ENCODE measurements around the gene CEP350. TPM values are rescaled to one million over a fixed set of nuclear protein-coding genes. Genes with fewer than 3 reads are reported as not detected.

CEP350 gene
- polyA plus RNA-seq, 3 donors = 6.7 to 19.8 (median 9.0) TPM

- H3K4me3 ChIP-seq (replicated peaks in 1 of 3; ENCODE audit: low read depth in 2 of 3, low read length in 3 of 3) = no peak overlapping the region
- no peak overlapping the region for H3K9ac ChIP-seq (ENCODE audit: insufficient read depth, low read length, poor library complexity, severe bottlenecking)
- no peaks in the 10 kb centered on the region for H3K9me3 Mint-ChIP-seq
- H3K4me3 Mint-ChIP-seq = no peak overlapping the region
- no peak overlapping the region for H3K27ac Mint-ChIP-seq
- H3K27me3 ChIP-seq (ENCODE audit: control insufficient read depth in 2 of 2, insufficient read depth in 2 of 2, low read length in 2 of 2) = no peaks in the 10 kb centered on the region
- intact Hi-C loops (cut with micrococcal nuclease) = no loop called here
- no peak for DNase-seq
- H3K4me1 Mint-ChIP-seq = peaks cover 5% of the 10 kb centered on the region
- peaks cover 15 to 26% of the 10 kb centered on the region in 2 donors for H3K36me3 Mint-ChIP-seq
- H3K27me3 Mint-ChIP-seq (ENCODE audit: low read depth in 3 of 3) = no peaks in the 10 kb centered on the region
- no peaks in the 10 kb centered on the region for H3K9me3 ChIP-seq (replicated peaks in 1 of 2; ENCODE audit: control insufficient read depth in 1 of 2, insufficient read depth in 1 of 2, low read length in 2 of 2)
- no peak overlapping the region for H2AFZ ChIP-seq (ENCODE audit: insufficient read depth, low read depth, low read length, poor library complexity, severe bottlenecking)
- peaks cover 20 to 28% of the 10 kb centered on the region in 2 donors for H3K36me3 ChIP-seq (replicated peaks in 1 of 2; ENCODE audit: control insufficient read depth in 1 of 2, insufficient read depth in 2 of 2, low read length in 2 of 2)
- H3K4me1 ChIP-seq (ENCODE audit: control insufficient read depth in 1 of 2, insufficient read depth in 2 of 2, low read length in 2 of 2) = peaks cover 0 to 4% of the 10 kb centered on the region in 2 donors
- no peak for TF ChIP-seq CTCF (IDR thresholded peaks at IDR 0.05)
- H3K79me2 ChIP-seq (ENCODE audit: insufficient read depth, low read length) = no peaks in the 10 kb centered on the region
- H3K4me2 ChIP-seq (replicated peaks; ENCODE audit: extremely low read depth, low read length, poor library complexity, severe bottlenecking) = no peak overlapping the region
- no CpG with 5 or more reads among the region's 1 CpG for WGBS (ENCODE audit: insufficient coverage)
- H3K27ac ChIP-seq (ENCODE audit: low read depth in 1 of 2, low read length in 2 of 2) = no peak overlapping the region
- H4K20me1 ChIP-seq (ENCODE audit: insufficient read depth, low read length) = peaks cover 4% of the 10 kb centered on the region
Measured at GRCh38 chr1:179924268-179924667, 30.3 kb upstream of the CEP350 start.

GRCh38 chr1:179925302-179925701 lies 29.3 kb upstream of the CEP350 start:
- Histone ChIP-seq H3K4me2 (replicated peaks; ENCODE audit: extremely low read depth, low read length, poor library complexity, severe bottlenecking) (no peak overlapping the region), H3K27ac (ENCODE audit: low read depth in 1 of 2, low read length in 2 of 2) (no peak overlapping the region), H3K4me1 (ENCODE audit: control insufficient read depth in 1 of 2, insufficient read depth in 2 of 2, low read length in 2 of 2) (peaks cover 0 to 4% of the 10 kb centered on the region in 2 donors), H3K27me3 (ENCODE audit: control insufficient read depth in 2 of 2, insufficient read depth in 2 of 2, low read length in 2 of 2) (no peaks in the 10 kb centered on the region), H3K9me3 (replicated peaks in 1 of 2; ENCODE audit: control insufficient read depth in 1 of 2, insufficient read depth in 1 of 2, low read length in 2 of 2) (no peaks in the 10 kb centered on the region), H2AFZ (ENCODE audit: insufficient read depth, low read depth, low read length, poor library complexity, severe bottlenecking) (no peak overlapping the region), H3K4me3 (replicated peaks in 1 of 3; ENCODE audit: low read depth in 2 of 3, low read length in 3 of 3) (no peak overlapping the region), H3K79me2 (ENCODE audit: insufficient read depth, low read length) (no peaks in the 10 kb centered on the region), H3K36me3 (replicated peaks in 1 of 2; ENCODE audit: control insufficient read depth in 1 of 2, insufficient read depth in 2 of 2, low read length in 2 of 2) (peaks cover 12 to 17% of the 10 kb centered on the region in 2 donors), H4K20me1 (ENCODE audit: insufficient read depth, low read length) (peaks cover 1% of the 10 kb centered on the region), H3K9ac (ENCODE audit: insufficient read depth, low read length, poor library complexity, severe bottlenecking) (no peak overlapping the region)
- no peak for TF ChIP-seq CTCF (IDR thresholded peaks at IDR 0.05)
- Mint-ChIP-seq H3K9me3 (no peaks in the 10 kb centered on the region), H3K4me1 (peaks cover 6% of the 10 kb centered on the region), H3K36me3 (peaks cover 9 to 18% of the 10 kb centered on the region in 2 donors), H3K4me3 (no peak overlapping the region), H3K27me3 (ENCODE audit: low read depth in 3 of 3) (no peaks in the 10 kb centered on the region), H3K27ac (no peak overlapping the region)
- intact Hi-C loops (cut with micrococcal nuclease) = no loop called here
- no peak for DNase-seq
- WGBS (ENCODE audit: insufficient coverage) = no CpG with 5 or more reads among the region's 5 CpGs

All from CD14-positive monocyte (primary cell).